SK-N-SH (cell line): ENCODE results near the gene BABAM2.

ENCODE experiments used
- RFX5 ChIP-seq: IDR thresholded peaks from 2 replicates; pipeline ENCODE4 v1.6.1; 2012; ENCODE audit warnings: mild to moderate bottlenecking, improper control_type of control experiment, low read length
- SMC3 ChIP-seq: IDR thresholded peaks from 2 replicates; pipeline ENCODE4 v1.6.1; 2012; ENCODE audit warnings: low read depth, low read length, improper control_type of control experiment
- TCF12 ChIP-seq: IDR thresholded peaks from 2 replicates; pipeline ENCODE4 v1.4.0; 2012
- TF ChIP-seq, protein P1 (sequence below): fragments of 200-600 bp; sonication (generic); IDR thresholded peaks from 2 replicates; pipeline ENCODE4 v1.6.1; 2017; ENCODE audit warnings: antibody characterized with exemption, mild to moderate bottlenecking, moderate library complexity

DNA sequence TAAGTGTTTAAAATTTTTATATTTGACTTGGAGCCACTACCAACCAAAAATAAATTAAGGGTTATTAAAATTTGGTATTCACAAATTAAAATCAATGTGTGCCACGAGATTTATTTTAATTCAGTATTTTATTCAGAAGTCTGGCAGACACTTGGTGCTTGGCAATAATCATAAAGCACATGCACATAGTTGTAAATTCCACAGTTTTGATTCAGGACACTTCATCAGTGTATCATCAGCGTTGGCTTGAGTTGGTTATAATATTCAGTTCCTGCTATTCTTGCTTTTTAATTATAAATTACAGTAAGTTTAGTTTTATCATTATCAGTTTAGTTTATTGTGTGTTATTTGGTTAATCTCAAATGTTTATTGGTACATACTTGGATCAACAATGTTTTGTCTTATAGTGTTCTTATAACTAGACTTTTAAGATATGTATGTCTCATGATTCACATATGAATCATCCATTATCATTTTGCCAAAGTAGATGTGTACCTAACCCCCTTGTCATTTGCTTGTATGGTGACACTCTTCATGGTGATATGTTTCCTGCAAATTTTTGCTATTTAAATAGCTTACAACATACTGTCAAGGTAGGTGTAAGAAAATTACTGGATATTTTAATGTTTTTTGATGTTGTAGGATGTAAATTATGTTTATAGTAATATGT is 237.9 kb downstream of the BABAM2 start:
- TF ChIP-seq, protein P1, sequence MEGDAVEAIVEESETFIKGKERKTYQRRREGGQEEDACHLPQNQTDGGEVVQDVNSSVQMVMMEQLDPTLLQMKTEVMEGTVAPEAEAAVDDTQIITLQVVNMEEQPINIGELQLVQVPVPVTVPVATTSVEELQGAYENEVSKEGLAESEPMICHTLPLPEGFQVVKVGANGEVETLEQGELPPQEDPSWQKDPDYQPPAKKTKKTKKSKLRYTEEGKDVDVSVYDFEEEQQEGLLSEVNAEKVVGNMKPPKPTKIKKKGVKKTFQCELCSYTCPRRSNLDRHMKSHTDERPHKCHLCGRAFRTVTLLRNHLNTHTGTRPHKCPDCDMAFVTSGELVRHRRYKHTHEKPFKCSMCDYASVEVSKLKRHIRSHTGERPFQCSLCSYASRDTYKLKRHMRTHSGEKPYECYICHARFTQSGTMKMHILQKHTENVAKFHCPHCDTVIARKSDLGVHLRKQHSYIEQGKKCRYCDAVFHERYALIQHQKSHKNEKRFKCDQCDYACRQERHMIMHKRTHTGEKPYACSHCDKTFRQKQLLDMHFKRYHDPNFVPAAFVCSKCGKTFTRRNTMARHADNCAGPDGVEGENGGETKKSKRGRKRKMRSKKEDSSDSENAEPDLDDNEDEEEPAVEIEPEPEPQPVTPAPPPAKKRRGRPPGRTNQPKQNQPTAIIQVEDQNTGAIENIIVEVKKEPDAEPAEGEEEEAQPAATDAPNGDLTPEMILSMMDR: no peak
- no peak for TF ChIP-seq SMC3
- no peak for TF ChIP-seq RFX5
- TF ChIP-seq TCF12: peak; percentile 42
